HG02759 (cell line): ENCODE results near the gene LYRM9.
"Not testable (repeated sequence)": the region's sequence is repeated elsewhere in the genome, so short reads cannot be mapped to it uniquely, and the experiment has no call there.

Experiments used
- ATAC-seq: cut with Tn5 transposase; IDR thresholded peaks from one replicate; pipeline ENCODE4 v1.9.1; 2021; ENCODE audit warnings: mild to moderate bottlenecking, moderate library complexity; ENCODE audit not compliant: unreplicated experiment

The LYRM9 gene

DNA sequence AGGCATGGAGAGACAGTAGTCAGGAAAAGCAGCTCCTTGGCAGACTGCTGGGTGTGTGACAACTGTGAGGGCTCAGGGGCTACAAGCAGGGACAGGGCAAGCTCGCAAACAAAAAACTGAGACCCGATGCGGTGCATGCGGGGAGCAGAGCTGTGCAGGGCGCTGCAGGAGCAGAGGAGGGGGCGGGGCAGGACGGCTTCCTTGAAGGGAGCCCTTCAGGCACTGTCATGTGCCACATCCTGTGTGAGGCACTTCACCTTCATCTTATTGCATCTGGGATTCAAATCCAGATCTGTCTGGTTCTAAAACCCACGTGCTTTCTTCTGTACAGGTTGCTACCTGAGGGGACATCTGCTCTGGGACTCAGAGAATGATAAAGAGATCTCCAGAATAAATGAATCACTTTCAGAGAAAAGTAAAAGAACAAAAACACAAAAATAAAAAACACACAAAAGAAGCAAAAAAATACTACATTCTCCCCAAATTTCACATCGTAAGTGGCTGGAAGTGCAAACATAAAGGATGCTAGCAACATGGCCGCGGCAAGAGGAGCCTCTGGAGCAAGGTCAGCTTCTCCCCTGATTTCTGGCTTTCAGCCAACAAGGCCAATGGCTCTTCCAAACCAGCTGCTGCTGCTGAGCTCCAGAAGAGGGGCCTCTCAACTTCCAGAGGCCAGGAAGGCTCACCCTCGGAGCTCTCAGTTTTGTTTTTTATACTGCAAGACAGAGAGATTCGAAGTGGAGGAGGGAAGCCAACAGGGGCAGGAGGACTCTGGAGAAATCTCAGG is 14.2 kb downstream of the LYRM9 start:
- no peak for ATAC-seq

DNA sequence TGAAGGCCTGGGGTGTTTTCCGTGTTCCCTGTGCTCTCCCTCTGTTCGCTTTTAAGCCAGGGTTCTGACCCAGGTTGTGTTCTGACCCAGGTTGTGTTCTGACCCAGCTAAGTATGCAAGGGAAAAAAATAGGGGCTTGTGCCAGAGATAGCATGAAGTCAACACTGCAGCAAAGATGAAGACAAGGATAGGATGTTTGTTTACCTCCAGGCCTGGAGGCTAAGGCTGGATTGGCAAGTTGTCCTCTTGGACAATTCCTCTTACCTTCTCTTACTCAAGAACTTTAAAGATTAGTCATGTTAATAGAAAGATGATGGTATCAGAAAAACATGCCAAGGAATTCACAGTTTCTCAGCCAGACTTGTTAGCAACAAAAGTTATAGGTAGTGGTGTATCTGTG is 19.4 kb downstream of the LYRM9 start:
- ATAC-seq, result no peak

GRCh38 chr17:27873211-27873610 is 20.0 kb downstream of the LYRM9 start:
- no peak for ATAC-seq

DNA sequence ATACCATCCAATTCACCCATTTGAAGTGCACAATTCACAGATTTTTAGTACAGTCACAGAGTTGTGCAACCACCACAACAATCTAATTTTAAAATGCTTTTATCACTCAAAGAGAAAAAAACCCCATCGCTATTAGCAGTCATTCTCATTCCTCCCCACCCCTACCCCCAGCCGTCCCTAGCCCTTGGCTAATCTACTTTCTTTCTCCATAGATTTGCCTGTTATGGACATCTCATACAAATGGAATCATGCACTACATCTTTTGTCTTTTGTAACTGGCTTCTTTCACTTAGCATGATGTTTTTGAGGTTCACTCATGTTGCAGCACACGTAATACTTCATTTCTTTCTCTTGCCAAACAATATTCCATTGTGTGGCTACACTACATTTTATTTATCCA is 20.4 kb downstream of the LYRM9 start:
- no peak for ATAC-seq

DNA sequence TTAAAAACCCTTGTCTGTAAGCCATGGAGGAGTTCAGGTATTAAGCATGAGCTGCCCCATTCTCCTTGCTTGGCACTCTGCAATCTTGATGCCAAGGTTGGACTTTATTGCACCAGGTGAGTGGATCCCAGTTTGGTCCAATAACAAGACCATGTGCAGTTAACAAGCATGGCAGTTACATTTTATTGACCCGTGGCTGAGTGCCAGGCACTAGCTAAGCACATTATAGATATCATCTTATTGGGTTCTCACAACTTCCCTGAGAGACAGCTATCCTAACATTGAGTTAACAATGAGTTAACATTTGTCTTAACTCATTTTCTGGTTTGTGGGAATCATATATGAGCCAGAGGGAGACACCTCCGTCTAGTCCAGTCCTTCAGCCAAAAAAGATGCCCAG is 21.8 kb downstream of the LYRM9 start:
- no peak for ATAC-seq

DNA sequence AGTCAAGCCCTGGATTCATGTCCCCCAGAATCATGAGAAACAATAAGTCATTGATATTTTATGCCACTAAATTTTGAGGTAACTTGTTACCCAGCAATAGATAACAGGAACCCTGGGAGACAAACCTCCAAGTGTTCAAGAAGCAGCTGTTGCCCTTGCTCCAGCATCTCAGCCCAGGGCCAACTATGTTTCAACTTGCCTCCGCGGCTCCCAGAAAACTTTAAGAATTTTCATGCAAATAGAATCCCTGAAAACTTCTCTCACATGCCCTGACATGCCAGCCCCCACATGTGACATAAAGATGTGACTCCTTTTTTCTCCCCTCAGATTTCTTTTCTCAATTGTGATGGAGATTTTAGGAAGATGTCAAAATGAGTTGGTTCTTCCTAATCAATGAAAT is 22.8 kb downstream of the LYRM9 start:
- no peak for ATAC-seq

DNA sequence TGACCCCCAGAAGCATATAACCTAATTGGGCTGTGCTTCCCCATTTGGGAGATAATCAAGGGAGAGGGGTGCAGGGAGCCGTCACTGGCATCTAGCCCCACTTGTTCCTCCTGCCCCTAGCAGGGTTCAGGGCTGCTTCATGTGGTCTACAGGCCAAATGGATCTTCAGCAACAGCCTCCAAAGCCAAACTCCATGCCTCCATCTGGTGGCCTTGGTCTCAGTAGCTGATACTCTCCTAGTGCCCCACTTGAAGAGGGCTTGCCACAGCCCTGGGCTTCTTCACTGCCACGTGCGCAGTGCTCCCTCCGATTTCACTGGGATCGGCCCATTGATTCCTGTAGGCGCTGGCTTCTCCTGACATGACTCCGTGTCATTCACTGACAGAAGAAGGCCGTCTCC is 24.6 kb downstream of the LYRM9 start:
- ATAC-seq, result no peak

- ATAC-seq, result no peak
Measured at GRCh38 chr17:27862840-27863239, 30.3 kb downstream of the LYRM9 start.

DNA sequence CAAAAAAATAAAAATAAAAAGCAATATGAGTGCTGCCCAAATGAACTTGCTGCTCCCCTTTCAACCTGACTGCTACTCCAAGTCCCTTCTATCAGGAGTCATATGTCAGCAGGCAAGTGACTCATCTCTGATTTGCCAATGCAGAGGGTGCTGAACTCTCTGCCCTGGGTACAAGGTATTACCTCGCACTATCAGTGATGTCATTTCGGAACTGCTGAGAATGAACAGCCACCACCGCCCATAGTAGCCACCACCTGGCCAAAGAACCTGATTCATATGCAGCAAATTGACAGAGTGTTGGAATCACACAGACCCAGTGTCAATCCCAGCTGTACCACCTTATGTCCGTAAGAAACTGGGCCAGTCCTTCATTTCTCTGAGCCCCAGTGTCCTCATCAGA is 31.2 kb downstream of the LYRM9 start:
- ATAC-seq, result no peak

GRCh38 chr17:27860971-27861664 is 32.0 kb downstream of the LYRM9 start:
- no peak for ATAC-seq

GRCh38 chr17:27858621-27859305 is 34.4 kb downstream of the LYRM9 start:
- ATAC-seq, result no peak

GRCh38 chr17:27856676-27857432 is 36.3 kb downstream of the LYRM9 start:
- no peak for ATAC-seq

DNA sequence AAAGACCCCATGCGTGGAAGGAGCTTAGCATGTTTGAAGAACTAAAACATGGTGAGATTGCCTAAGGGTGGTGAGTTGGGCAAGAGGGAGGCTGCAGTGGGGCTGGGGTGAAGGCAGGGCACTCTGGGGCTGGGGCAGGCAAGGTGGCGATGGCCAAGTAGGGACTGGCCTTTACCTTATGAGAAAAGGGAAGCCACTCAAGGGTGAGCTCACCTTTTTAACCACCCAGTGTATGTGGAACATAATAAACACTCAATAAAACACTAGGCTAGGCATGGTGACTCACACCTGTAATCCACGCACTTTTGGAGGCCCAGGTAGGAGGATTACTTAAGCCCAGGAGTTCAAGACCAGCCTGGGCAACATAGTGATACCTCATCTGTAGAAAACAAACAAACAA is 37.7 kb downstream of the LYRM9 start:
- no peak for ATAC-seq

DNA sequence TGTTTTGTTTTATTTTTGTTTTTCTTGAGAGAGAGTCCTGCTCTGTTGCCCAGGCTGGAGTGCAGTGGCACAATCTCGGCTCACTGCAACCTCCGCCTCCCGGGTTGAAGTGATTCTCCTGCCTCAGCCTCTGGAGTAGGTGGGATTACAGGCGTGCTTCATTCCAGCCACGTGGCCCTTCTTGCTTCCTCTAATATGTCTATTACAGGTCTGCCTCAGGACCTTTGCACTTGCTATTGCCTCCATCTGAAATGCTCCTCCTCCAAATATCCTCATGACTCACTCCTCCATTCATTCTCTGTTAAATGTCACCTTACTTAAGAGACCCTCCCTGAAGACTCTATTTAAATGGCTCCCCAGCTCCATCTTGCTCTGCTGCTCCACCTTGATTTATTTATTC is 39.0 kb downstream of the LYRM9 start:
- ATAC-seq, result no peak

- ATAC-seq, result no peak
Measured at GRCh38 chr17:27853091-27853490, 40.1 kb downstream of the LYRM9 start.

- ATAC-seq, result no peak
Measured at GRCh38 chr17:27849474-27850185, 43.5 kb downstream of the LYRM9 start.

DNA sequence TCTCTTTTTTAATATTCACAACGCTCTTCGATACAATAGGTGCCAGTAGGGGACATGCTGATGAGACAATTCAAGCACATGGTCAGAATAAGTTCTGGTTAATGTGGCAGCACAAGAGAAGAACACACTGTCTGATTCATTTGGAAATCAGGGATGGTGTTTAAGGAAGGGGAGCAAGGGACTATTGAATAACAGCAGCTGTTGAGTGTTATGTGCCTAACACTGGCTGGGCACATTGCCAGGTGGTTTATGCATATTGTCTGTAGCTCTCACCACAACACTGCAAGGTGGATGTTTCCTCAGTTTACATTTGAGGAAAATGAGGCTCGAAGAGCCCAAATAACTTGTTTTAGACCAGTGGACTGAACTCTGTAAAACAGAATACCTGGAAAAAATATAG is 44.2 kb downstream of the LYRM9 start:
- ATAC-seq, result no peak

DNA sequence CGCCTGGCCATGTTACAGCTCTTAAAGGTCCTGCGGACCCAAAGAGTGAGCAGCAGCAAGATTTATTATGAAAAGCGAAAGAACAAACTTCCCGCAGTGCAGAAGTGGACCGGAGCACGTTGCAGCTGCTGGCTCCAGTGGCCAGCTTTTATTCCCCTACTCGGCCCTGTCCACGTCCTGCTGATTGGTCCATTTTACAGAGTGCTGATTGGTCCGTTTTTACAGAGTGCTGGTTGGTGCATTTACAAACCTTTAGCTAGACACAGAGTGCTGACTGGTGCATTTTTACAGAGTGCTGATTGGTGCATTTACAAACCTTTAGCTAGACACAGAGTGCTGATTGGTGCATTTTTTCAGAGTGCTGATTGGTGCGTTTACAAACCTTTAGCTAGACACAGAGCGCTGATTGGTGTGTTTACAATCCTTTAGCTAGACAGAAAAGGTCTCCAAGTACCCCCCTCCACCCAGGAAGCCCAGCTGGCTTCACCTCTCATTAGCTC is 46.3 kb downstream of the LYRM9 start:
- not testable (repeated sequence) for ATAC-seq

DNA sequence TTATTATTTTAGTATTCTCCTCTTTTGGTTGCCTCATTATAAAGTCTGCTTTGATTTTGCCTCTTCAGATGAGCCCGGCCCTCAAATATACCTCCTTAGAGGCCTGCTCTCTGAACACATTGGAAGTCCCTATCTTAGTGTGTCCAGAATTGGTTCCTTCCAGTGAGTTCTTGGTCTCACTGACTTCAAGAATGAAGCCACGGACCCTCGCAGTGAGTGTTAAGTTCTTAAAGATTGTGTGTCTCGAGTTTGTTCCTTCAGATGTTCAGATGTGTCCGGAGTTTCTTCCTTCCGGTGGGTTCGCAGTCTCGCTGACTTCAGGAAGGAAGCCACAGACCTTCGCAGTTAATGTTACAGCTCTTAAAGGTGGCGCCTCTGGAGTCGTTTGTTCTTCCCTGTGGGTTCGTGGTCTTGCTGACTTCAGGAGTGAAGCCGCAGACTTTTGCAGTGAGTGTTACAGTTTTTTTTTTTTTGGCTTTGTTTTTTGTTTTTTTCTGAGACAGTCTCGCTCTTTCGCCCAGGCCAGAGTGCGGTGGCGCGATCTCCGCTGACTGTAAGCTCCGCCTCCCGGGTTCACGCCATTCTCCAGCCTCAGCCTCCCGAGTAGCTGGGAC is 47.0 kb downstream of the LYRM9 start:
- ATAC-seq, result no peak
